HepG2 (cell line): Measurements from ENCODE around the gene VSIG10L. TPM values are rescaled to one million over a fixed set of nuclear protein-coding genes. Genes with fewer than 3 reads are reported as not detected.

Source experiments
- KDM3A ChIP-seq: IDR thresholded peaks from 2 replicates; pipeline ENCODE4 v1.6.1; 2018; ENCODE audit warnings: low read depth, missing compliant biosample characterization
- NCOR1 ChIP-seq: fragments of 200-600 bp; sonication (generic); IDR thresholded peaks from 2 replicates; pipeline ENCODE4 v1.7.0; 2017; ENCODE audit warnings: antibody characterized with exemption, low read length, borderline replicate concordance
- POLR2AphosphoS5 ChIP-seq: IDR thresholded peaks from 2 replicates; pipeline ENCODE4 v1.6.1; 2012; ENCODE audit warnings: low read depth, low read length
- RBFOX2 ChIP-seq: fragments of 200-400 bp; formaldehyde crosslinking; IDR thresholded peaks from 2 replicates; pipeline ENCODE4 v1.6.1; 2017; ENCODE audit warnings: low read depth, mild to moderate bottlenecking, low read length
- RBM22 ChIP-seq: fragments of 200-400 bp; formaldehyde crosslinking; optimal IDR thresholded peaks from 2 replicates; pipeline ENCODE3; 2017; ENCODE audit warnings: mild to moderate bottlenecking, low read length, moderate library complexity
- TARDBP ChIP-seq: sonication (generic); formaldehyde crosslinking; IDR thresholded peaks from 2 replicates; pipeline ENCODE4 v1.8.0; 2022; ENCODE audit warnings: mild to moderate bottlenecking, missing genetic modification reagents
- TEAD3 ChIP-seq: optimal IDR thresholded peaks from 2 replicates; pipeline ENCODE3; 2016; ENCODE audit warnings: borderline replicate concordance
- ZNF235 ChIP-seq: sonication (generic); formaldehyde crosslinking; IDR thresholded peaks from 2 replicates; pipeline ENCODE4 v1.8.1; 2023; ENCODE audit warnings: mild to moderate bottlenecking, missing genetic modification reagents, borderline replicate concordance
- ZNF776 ChIP-seq: sonication (generic); formaldehyde crosslinking; IDR thresholded peaks from 2 replicates; pipeline ENCODE4 v1.4.0; 2020; ENCODE audit warnings: mild to moderate bottlenecking, missing genetic modification reagents
- polyA plus RNA-seq, 8 experiments: library from polyadenylated mRNA; depleted of rRNA in 3 of 8; stranded (reverse) in 7 of 8; unstranded in 1 of 8; fragments of >200 nt; fragmentation: Illumina TruSeq in 4 of 8; extraction: Trizol in 4 of 8; gene quantifications; 2 replicates each; pipeline versions ENCODE4 v1.2.1 to v1.2.3, GENCODE V29; 2011 to 2016; ENCODE audit warnings: low read depth in 4 of 8, missing spikeins in 1 of 8, mixed read lengths in 1 of 8; ENCODE audit not compliant: insufficient read depth in 1 of 8
- total RNA-seq, 5 experiments: library from RNA; depleted of rRNA; stranded (reverse); fragments of >200 nt; fragmentation: Illumina TruSeq; extraction: Trizol; gene quantifications; 2 replicates each; pipeline ENCODE4 v1.2.3, GENCODE V29; 2016; ENCODE audit warnings: low read depth in 1 of 5
- TF ChIP-seq, protein P1 (sequence below): sonication (generic); formaldehyde crosslinking; IDR thresholded peaks from 2 replicates; pipeline ENCODE4 v1.4.0; 2020; ENCODE audit warnings: missing genetic modification reagents, borderline replicate concordance
- TF ChIP-seq, protein P2 (sequence below): sonication (generic); formaldehyde crosslinking; IDR thresholded peaks from 2 replicates; pipeline ENCODE4 v1.4.0; 2020; ENCODE audit warnings: mild to moderate bottlenecking, missing genetic modification reagents
- TF ChIP-seq, protein P3 (sequence below): sonication (generic); formaldehyde crosslinking; IDR thresholded peaks from 2 replicates; pipeline ENCODE4 v1.8.1; 2023; ENCODE audit warnings: mild to moderate bottlenecking, missing genetic modification reagents
- TF ChIP-seq, protein P4 (sequence below): sonication (generic); formaldehyde crosslinking; IDR thresholded peaks from 2 replicates; pipeline ENCODE4 v1.9.0; 2022; ENCODE audit warnings: missing genetic modification reagents, mild to moderate bottlenecking, borderline replicate concordance
- TF ChIP-seq, protein P5 (sequence below): sonication (generic); formaldehyde crosslinking; conservative IDR thresholded peaks from 2 replicates; pipeline ENCODE4 v1.8.1; 2023; ENCODE audit warnings: missing genetic modification reagents

Gene VSIG10L
- total and polyA plus RNA-seq, 2 of the 13 experiments (the other 11 are each of a cell fraction or from before 2014, with no cell fraction given) = 2.7 to 8.5 TPM

DNA sequence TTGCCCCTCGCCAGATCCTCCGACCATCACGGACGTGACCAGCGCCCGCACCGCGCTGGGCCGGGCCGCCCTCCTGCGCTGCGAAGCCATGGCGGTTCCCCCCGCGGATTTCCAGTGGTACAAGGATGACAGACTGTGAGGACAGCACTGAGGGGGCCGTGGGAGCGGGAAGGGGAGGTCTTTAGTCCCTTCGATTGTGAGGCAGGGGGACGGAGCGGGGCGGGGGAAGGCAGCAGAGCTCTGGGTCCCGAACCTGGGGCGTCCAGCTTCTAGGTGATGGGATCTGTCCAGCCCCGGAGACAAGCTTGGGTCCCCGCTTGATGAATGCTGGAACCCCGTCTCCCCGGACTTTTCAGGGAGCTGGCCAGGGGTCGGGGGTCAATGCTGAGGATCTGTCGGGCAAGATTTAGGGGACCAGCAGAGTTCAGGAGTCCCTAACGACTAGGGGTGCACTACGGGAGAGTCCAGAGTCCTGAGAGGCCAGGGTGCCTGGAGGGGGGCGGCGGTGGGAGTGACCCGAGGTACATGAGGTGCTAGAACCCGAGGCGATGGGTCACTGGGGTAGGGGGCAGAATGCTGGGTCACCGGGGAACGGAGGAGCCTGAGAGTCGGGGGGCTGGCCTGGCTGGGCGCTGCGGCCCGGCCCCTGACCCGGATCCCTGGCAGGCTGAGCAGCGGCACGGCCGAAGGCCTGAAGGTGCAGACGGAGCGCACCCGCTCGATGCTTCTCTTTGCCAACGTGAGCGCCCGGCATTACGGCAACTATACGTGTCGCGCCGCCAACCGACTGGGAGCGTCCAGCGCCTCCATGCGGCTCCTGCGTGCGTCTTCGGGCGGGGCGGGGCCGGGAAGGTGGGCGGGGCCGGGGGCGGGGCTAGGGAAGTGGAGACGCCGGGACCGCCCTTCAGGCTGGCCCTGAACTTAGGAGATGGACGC lies 14.6 kb downstream of the VSIG10L start (continued):
- TF ChIP-seq, protein P1, sequence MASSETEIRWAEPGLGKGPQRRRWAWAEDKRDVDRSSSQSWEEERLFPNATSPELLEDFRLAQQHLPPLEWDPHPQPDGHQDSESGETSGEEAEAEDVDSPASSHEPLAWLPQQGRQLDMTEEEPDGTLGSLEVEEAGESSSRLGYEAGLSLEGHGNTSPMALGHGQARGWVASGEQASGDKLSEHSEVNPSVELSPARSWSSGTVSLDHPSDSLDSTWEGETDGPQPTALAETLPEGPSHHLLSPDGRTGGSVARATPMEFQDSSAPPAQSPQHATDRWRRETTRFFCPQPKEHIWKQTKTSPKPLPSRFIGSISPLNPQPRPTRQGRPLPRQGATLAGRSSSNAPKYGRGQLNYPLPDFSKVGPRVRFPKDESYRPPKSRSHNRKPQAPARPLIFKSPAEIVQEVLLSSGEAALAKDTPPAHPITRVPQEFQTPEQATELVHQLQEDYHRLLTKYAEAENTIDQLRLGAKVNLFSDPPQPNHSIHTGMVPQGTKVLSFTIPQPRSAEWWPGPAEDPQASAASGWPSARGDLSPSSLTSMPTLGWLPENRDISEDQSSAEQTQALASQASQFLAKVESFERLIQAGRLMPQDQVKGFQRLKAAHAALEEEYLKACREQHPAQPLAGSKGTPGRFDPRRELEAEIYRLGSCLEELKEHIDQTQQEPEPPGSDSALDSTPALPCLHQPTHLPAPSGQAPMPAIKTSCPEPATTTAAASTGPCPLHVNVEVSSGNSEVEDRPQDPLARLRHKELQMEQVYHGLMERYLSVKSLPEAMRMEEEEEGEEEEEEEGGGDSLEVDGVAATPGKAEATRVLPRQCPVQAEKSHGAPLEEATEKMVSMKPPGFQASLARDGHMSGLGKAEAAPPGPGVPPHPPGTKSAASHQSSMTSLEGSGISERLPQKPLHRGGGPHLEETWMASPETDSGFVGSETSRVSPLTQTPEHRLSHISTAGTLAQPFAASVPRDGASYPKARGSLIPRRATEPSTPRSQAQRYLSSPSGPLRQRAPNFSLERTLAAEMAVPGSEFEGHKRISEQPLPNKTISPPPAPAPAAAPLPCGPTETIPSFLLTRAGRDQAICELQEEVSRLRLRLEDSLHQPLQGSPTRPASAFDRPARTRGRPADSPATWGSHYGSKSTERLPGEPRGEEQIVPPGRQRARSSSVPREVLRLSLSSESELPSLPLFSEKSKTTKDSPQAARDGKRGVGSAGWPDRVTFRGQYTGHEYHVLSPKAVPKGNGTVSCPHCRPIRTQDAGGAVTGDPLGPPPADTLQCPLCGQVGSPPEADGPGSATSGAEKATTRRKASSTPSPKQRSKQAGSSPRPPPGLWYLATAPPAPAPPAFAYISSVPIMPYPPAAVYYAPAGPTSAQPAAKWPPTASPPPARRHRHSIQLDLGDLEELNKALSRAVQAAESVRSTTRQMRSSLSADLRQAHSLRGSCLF (CRISPR knock-in tag) = no peak
- TF ChIP-seq, protein P2, sequence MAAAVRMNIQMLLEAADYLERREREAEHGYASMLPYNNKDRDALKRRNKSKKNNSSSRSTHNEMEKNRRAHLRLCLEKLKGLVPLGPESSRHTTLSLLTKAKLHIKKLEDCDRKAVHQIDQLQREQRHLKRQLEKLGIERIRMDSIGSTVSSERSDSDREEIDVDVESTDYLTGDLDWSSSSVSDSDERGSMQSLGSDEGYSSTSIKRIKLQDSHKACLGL = peak; percentile 41
- TF ChIP-seq ZNF776 (CRISPR knock-in tag) (peak; percentile 67; the same call in 1 of the 2 replicates), TEAD3 (CRISPR knock-in tag) (peak; percentile 21), NCOR1 (no peak), POLR2AphosphoS5 (peak; percentile 40; the same call in 1 of the 2 replicates), ZNF235 (0 out of 2 replicates have a peak, but pooled peaks have one; percentile 34), KDM3A (CRISPR knock-in tag) (0 out of 2 replicates have a peak, but pooled peaks have one; percentile 29), RBM22 (peak; percentile 44), TARDBP (0 out of 2 replicates have a peak, but pooled peaks have one; percentile 33), RBFOX2 (peak; percentile 79)
- TF ChIP-seq, protein P3, sequence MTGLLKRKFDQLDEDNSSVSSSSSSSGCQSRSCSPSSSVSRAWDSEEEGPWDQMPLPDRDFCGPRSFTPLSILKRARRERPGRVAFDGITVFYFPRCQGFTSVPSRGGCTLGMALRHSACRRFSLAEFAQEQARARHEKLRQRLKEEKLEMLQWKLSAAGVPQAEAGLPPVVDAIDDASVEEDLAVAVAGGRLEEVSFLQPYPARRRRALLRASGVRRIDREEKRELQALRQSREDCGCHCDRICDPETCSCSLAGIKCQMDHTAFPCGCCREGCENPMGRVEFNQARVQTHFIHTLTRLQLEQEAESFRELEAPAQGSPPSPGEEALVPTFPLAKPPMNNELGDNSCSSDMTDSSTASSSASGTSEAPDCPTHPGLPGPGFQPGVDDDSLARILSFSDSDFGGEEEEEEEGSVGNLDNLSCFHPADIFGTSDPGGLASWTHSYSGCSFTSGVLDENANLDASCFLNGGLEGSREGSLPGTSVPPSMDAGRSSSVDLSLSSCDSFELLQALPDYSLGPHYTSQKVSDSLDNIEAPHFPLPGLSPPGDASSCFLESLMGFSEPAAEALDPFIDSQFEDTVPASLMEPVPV (CRISPR knock-in tag) = peak; percentile 73
- TF ChIP-seq, protein P4, sequence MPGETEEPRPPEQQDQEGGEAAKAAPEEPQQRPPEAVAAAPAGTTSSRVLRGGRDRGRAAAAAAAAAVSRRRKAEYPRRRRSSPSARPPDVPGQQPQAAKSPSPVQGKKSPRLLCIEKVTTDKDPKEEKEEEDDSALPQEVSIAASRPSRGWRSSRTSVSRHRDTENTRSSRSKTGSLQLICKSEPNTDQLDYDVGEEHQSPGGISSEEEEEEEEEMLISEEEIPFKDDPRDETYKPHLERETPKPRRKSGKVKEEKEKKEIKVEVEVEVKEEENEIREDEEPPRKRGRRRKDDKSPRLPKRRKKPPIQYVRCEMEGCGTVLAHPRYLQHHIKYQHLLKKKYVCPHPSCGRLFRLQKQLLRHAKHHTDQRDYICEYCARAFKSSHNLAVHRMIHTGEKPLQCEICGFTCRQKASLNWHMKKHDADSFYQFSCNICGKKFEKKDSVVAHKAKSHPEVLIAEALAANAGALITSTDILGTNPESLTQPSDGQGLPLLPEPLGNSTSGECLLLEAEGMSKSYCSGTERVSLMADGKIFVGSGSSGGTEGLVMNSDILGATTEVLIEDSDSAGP (CRISPR knock-in tag) = 0 out of 2 replicates have a peak, but pooled peaks have one; percentile 32
- TF ChIP-seq, protein P5, sequence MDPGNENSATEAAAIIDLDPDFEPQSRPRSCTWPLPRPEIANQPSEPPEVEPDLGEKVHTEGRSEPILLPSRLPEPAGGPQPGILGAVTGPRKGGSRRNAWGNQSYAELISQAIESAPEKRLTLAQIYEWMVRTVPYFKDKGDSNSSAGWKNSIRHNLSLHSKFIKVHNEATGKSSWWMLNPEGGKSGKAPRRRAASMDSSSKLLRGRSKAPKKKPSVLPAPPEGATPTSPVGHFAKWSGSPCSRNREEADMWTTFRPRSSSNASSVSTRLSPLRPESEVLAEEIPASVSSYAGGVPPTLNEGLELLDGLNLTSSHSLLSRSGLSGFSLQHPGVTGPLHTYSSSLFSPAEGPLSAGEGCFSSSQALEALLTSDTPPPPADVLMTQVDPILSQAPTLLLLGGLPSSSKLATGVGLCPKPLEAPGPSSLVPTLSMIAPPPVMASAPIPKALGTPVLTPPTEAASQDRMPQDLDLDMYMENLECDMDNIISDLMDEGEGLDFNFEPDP (CRISPR knock-in tag) = 0 out of 2 replicates have a peak, but pooled peaks have one; percentile 33
